ENCODE data around the gene POMC.

POMC gene

DNA sequence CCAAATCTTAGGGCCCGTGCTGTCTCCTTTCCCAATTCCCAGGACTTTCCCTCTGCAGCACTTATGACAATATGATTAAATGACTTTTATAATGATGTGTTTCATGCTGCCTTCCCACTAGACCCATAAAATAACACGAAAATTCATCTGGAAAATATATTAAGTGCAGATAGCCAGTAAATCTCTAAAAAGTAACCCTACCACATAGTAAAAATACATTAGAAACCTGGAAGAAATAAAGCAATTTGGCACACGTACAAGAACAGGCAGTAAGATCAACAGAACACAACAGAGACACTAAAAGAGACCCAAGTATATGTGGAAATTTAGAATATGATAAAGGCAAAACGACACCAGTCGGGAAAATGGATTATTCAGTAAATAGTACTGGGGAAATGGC, 30.2 kb upstream of the POMC start:
- POLR2A ChIA-PET, result no interaction called here
- DNase-seq (ENCODE audit: extremely low spot score), result no peak
- CTCF ChIA-PET, result no interaction called here
- no peak for TF ChIP-seq BHLHE40 (IDR thresholded peaks at IDR 0.05; ENCODE audit: borderline replicate concordance)
- no peak for TF ChIP-seq HDGF (IDR thresholded peaks at IDR 0.05; ENCODE audit: borderline replicate concordance)
- no peak for TF ChIP-seq FOXM1 (IDR thresholded peaks at IDR 0.05; ENCODE audit: borderline replicate concordance)
- TF ChIP-seq CTBP1 (IDR thresholded peaks at IDR 0.05; ENCODE audit: borderline replicate concordance), result no peak
- TF ChIP-seq SUZ12 (IDR thresholded peaks at IDR 0.05), result no peak
- no peak for TF ChIP-seq SP1 (IDR thresholded peaks at IDR 0.05)
- TF ChIP-seq L3MBTL2 (conservative IDR thresholded peaks at IDR 0.05), result no peak
- TF ChIP-seq ZNF384 (IDR thresholded peaks at IDR 0.05), result no peak
- no peak for TF ChIP-seq FOXK2 (IDR thresholded peaks at IDR 0.05)
- TF ChIP-seq TARDBP (IDR thresholded peaks at IDR 0.05), result no peak
- TF ChIP-seq, protein P1, sequence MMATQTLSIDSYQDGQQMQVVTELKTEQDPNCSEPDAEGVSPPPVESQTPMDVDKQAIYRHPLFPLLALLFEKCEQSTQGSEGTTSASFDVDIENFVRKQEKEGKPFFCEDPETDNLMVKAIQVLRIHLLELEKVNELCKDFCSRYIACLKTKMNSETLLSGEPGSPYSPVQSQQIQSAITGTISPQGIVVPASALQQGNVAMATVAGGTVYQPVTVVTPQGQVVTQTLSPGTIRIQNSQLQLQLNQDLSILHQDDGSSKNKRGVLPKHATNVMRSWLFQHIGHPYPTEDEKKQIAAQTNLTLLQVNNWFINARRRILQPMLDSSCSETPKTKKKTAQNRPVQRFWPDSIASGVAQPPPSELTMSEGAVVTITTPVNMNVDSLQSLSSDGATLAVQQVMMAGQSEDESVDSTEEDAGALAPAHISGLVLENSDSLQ (IDR thresholded peaks at IDR 0.05), result no peak
- no peak for TF ChIP-seq ARNT (IDR thresholded peaks at IDR 0.05)
- TF ChIP-seq ELF4 (IDR thresholded peaks at IDR 0.05), result no peak
- no peak for TF ChIP-seq LEF1 (IDR thresholded peaks at IDR 0.05; ENCODE audit: borderline replicate concordance)

DNA sequence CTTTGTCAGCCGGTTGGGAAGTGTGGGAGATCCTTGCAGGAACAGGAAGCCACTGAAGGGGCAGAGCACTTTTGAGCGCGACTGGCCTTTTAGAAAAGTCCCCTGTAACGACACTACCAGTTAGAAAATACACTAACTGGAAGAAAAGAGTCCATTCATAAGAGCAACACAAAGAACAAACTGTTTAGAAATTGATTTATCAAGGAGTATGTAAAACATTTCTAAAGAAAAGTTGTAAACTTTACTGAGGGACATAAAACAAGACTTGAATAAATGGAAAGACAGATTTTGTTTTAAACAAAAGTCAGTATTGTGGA, 29.8 kb upstream of the POMC start:
- CTCF ChIA-PET, result interaction anchor here (2.8 kb wide), 1 partner anchor 32 kb away, joined by 15 read pairs; no protein-coding TSS in a partner anchor
- TF ChIP-seq L3MBTL2 (conservative IDR thresholded peaks at IDR 0.05) (no peak), FOXA1 (IDR thresholded peaks at IDR 0.05) (no peak), TARDBP (IDR thresholded peaks at IDR 0.05) (no peak), ARNT (IDR thresholded peaks at IDR 0.05) (no peak), SUZ12 (IDR thresholded peaks at IDR 0.05) (no peak), CTBP1 (IDR thresholded peaks at IDR 0.05; ENCODE audit: borderline replicate concordance) (no peak), NFRKB (IDR thresholded peaks at IDR 0.05) (no peak), FOXM1 (IDR thresholded peaks at IDR 0.05; ENCODE audit: borderline replicate concordance) (no peak), ELF4 (IDR thresholded peaks at IDR 0.05) (no peak), ZNF384 (IDR thresholded peaks at IDR 0.05) (no peak), HDGF (IDR thresholded peaks at IDR 0.05; ENCODE audit: borderline replicate concordance) (no peak), SP1 (IDR thresholded peaks at IDR 0.05) (no peak), LEF1 (IDR thresholded peaks at IDR 0.05; ENCODE audit: borderline replicate concordance) (no peak), FOXK2 (IDR thresholded peaks at IDR 0.05) (no peak), BHLHE40 (IDR thresholded peaks at IDR 0.05; ENCODE audit: borderline replicate concordance) (no peak)
- TF ChIP-seq, protein P1 (IDR thresholded peaks at IDR 0.05), result no peak
- no peak for DNase-seq (ENCODE audit: extremely low spot score)
- POLR2A ChIA-PET, result no interaction called here

- TF ChIP-seq FOXA1 (IDR thresholded peaks at IDR 0.05) (no peak), ZNF384 (IDR thresholded peaks at IDR 0.05) (no peak), ELF4 (IDR thresholded peaks at IDR 0.05) (no peak), SP1 (IDR thresholded peaks at IDR 0.05) (no peak), HDGF (IDR thresholded peaks at IDR 0.05; ENCODE audit: borderline replicate concordance) (no peak), LEF1 (IDR thresholded peaks at IDR 0.05; ENCODE audit: borderline replicate concordance) (no peak), FOXK2 (IDR thresholded peaks at IDR 0.05) (no peak), SUZ12 (IDR thresholded peaks at IDR 0.05) (no peak), BHLHE40 (IDR thresholded peaks at IDR 0.05; ENCODE audit: borderline replicate concordance) (no peak)
- ChIA-PET POLR2A (no interaction called here), CTCF (interaction anchor here (0.6 to 2.8 kb wide), 3 partner anchors 32 to 772 kb away, joined by 3 to 15 read pairs (median 5); no protein-coding TSS in a partner anchor)
- DNase-seq (ENCODE audit: extremely low spot score), result no peak
Measured at GRCh38 chr2:25197336-25198208, 29.2 kb upstream of the POMC start.

GRCh38 chr2:25194576-25195122, 26.3 kb upstream of the POMC start:
- ChIA-PET CTCF (interaction anchor here (0.6 to 3.0 kb wide), 3 partner anchors 28 to 219 kb away, joined by 3 to 12 read pairs (median 3); no protein-coding TSS in a partner anchor), POLR2A (no interaction called here)
- DNase-seq (ENCODE audit: extremely low spot score), result no peak
- TF ChIP-seq TARDBP (IDR thresholded peaks at IDR 0.05), result no peak
- no peak for TF ChIP-seq SP1 (IDR thresholded peaks at IDR 0.05)
- TF ChIP-seq, protein P1 (IDR thresholded peaks at IDR 0.05), result no peak
- TF ChIP-seq FOXA1 (IDR thresholded peaks at IDR 0.05), result no peak
- TF ChIP-seq CTBP1 (IDR thresholded peaks at IDR 0.05; ENCODE audit: borderline replicate concordance), result no peak

DNA sequence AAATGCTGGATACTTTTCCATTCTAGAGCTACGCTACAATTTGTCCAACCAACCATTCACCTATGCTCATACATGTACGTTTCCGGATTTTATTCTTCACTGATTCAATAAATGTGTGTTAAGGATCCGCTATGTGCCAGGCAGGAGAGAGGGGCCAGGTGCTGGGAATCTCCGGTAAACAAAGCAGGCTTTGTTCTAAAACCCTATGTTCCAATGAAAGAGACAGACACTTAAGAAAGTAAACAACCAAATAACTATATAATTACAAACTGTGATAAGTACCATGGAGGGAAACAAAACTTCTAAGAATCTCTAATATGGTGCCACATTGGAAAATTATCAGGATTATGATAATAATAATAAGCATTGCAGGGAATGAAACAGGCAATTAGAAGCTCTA, 22.2 kb upstream of the POMC start:
- CTCF ChIA-PET, result no interaction called here
- no peak for DNase-seq (ENCODE audit: extremely low spot score)
- no peak for TF ChIP-seq SUZ12 (IDR thresholded peaks at IDR 0.05)
- no peak for TF ChIP-seq CTBP1 (IDR thresholded peaks at IDR 0.05; ENCODE audit: borderline replicate concordance)
- TF ChIP-seq ARNT (IDR thresholded peaks at IDR 0.05), result no peak
- TF ChIP-seq FOXM1 (IDR thresholded peaks at IDR 0.05; ENCODE audit: borderline replicate concordance), result no peak
- TF ChIP-seq HDGF (IDR thresholded peaks at IDR 0.05; ENCODE audit: borderline replicate concordance), result no peak
- POLR2A ChIA-PET, result no interaction called here

DNA sequence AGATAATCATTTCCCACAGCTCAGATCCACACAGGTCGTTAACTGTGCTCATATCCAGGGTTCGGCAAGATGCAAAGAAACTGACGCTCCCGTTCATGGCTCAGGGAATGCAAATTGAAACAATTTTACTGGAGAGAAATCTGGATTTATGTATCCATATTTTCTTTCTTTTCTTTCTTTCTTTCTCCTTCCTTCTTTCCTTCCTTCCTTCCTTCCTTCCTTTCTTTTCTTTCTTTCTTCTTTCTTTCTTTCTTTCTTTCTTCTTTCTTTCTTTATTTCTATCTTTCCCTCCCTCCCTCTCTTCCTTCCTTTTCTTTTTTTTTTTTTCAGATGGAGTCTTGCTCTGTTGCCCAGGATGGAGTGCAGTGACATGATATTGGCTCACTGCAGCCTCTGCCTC, 20.0 kb upstream of the POMC start:
- CTCF ChIA-PET, result no interaction called here
- POLR2A ChIA-PET, result no interaction called here
- TF ChIP-seq, protein P1 (IDR thresholded peaks at IDR 0.05), result no peak
- TF ChIP-seq ARNT (IDR thresholded peaks at IDR 0.05) (no peak), BHLHE40 (IDR thresholded peaks at IDR 0.05; ENCODE audit: borderline replicate concordance) (no peak), ELF4 (IDR thresholded peaks at IDR 0.05) (no peak), TARDBP (IDR thresholded peaks at IDR 0.05) (no peak)

More for the DNA sequence above, 20.0 kb upstream of the POMC start:
- DNase-seq (ENCODE audit: extremely low spot score), result no peak
